NT2/D1 (cell line): ENCODE data around the gene CRACR2B.

ENCODE experiments used
- SUZ12 ChIP-seq: IDR thresholded peaks from 2 replicates; pipeline ENCODE4 v1.6.1; 2011; ENCODE audit not compliant: insufficient read length, insufficient read depth; ENCODE audit errors: extremely low read depth
- YY1 ChIP-seq: IDR thresholded peaks from 2 replicates; pipeline ENCODE4 v1.6.1; 2011; ENCODE audit not compliant: insufficient read length, insufficient read depth

GRCh38 chr11:813072-813455 is 14.7 kb upstream of the CRACR2B start:
- TF ChIP-seq YY1 (no peak), SUZ12 (no peak)
